DMS 273 (cell line): ENCODE results near the gene NOC4L.
"Not testable (repeated sequence)": the region's sequence is repeated elsewhere in the genome, so short reads cannot be mapped to it uniquely, and the experiment has no call there.

Source experiments
- DNase-seq: peaks from one replicate; lab custom pipeline; 2025; ENCODE audit not compliant: unreplicated experiment; lab: John Stamatoyannopoulos, UW

The NOC4L gene

GRCh38 chr12:132180648-132181546 lies 36.6 kb downstream of the NOC4L start:
- DNase-seq, result no peak

DNA sequence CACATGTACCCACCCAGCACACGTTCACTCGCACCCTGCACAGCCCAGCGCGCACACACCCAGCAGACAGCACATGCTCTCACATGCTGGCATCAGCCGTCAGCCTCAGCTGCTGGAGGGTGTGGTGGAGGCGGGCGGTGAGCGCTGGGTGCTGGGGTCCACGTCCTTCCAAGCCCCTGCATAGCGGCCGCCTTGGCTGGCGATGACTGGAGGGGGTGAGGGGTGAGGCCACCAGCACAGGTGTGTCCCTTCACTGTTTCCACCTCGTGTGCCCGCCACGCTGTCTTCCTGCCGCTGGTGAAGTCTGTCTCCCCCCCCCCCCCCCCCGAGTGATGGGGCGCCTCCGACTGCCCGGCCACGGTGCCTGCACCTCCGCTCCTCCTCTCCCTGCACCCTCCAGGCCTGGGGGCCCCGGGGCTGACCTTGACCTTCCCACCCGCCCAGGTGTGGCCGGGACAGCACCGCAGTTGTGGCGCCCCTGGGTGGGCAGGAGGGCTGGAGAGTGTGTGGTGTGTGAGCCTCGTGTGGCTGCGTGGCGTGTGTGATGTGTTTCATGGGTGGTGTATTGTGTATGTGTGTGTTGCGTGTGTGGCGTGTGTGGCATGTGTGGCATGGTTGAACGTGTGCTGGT lies 37.4 kb downstream of the NOC4L start:
- no peak for DNase-seq

DNA sequence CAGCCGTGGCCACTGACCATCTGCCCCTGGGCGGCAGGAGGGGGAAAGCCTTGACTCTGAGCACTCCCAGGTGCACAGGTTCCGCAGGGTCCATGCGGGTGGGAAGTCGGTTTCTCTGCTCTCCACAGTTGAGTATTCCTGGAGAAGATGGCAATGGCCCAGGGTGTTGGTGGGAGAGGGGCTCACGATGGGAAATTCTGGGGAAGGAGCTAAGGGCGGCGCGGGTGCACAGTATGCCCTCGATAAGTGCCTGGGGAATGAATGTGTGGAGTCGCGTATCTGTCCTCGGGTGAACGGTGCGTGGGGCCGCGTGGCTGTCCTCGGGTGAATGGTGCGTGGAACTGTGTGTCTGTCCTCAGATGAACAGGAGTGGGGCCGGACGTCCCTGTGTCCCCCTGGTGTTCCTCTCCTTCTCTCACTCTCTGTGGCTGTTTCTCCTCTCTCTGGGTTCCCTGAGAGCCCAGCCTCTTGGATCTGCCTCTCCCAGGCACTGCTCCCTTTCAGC lies 38.0 kb downstream of the NOC4L start:
- no peak for DNase-seq

DNA sequence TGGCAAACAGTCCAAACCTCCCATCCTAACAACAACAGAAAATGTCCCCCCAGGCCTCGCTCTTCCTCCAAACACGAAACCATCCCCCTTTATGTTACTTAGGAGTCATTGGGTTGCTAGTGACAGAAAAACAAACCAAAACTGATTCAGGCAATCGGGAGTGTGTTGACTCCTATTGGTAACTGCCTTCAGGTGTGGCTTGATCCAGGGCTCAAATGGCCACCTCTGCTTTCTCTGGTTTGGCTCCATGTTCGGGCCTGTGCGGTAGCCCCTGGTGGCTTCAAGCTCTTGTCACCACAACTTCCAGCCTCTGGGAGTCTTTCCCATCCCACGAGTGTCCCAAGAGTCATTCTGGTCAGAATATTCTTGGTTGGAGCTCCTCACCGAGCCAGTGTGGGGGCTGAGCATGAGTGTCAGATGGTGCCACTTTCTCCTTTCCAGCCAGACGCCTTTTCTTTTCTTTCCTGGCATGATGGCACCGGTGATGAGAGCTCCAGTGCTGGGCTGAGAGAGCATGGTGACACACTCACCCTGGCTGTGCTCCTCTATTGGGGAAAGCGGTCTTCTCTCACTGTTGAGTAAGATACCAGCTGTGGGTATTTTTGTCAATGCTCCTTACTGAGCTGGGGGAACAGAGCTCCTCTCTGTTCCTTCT lies 38.6 kb downstream of the NOC4L start:
- DNase-seq, result no peak

DNA sequence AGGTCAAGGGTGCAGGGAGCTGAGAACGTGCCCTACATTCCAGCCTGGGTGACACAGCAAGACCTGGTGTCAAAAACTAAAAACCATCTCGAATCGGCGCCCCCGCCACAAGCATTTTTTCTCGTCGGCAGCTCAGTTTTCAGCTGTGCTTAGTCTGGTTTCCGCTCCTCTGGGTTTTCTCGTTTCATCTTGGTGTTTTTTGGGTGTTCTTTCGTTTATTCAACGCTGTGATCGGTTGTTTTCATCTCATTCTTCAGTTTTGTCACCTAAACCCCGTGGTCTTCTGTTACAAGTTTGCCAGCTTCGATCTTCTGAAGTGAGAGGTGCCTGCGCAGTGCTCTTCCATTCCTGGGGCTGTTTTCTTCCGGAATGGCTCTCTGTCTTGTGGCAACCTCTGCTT lies 41.4 kb downstream of the NOC4L start:
- DNase-seq, result no peak

DNA sequence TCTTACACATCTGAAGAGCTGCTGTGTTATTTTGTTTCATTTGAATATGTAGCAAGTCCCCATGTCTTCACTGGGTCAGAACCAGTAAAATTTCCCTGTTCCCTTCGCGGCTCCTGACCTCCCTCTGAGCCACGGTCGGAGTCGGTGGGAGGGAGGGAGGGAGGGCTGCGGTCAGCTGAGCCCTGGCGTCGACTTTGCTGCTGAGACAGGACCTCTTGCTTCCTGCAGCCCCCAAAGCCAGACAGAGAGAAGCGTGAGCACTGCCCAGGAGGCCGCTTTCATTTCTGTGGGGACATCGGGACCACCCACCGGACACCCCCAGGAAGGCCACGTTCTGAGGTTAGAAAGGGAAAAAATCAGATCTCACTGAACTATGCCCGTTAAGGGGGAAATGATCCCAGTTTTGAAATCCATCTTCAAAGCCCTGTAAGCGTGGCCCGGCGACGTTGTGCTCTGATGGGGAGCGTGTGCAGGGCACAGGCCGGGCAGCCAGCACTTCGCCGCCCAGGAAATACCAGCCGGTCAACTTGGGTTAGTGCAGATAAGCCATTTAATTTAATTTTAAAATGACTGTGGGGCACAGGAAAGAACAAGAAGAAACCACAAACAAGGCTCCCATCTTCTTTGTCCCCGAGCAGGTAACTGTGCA lies 42.1 kb downstream of the NOC4L start:
- DNase-seq, result no peak

GRCh38 chr12:132186857-132187620 lies 42.8 kb downstream of the NOC4L start:
- DNase-seq, result no peak

GRCh38 chr12:132187646-132188450 lies 43.6 kb downstream of the NOC4L start:
- no peak for DNase-seq

DNA sequence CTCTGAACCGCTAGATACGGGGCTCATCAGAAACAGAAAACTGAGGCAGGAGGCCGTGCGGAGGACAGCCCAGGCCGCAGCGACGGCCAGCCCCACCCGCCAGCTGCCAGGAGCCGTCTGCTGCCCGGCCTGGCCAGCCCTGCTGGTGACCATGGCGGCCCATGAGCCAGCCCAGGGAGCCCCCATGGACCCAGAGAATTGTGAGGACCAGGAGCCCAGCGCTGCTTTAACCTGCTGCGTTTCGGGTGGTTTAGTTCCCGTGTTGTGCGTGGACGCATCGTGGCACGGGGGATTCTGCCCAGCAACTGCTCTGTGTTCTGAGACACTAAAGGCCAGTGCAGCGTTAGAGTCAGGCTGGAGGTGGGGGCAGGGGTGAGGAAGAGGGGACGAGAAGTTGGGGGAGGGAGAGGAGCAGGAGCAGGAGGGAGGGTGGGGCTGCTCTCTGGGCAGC lies 44.2 kb downstream of the NOC4L start:
- DNase-seq, result no peak

DNA sequence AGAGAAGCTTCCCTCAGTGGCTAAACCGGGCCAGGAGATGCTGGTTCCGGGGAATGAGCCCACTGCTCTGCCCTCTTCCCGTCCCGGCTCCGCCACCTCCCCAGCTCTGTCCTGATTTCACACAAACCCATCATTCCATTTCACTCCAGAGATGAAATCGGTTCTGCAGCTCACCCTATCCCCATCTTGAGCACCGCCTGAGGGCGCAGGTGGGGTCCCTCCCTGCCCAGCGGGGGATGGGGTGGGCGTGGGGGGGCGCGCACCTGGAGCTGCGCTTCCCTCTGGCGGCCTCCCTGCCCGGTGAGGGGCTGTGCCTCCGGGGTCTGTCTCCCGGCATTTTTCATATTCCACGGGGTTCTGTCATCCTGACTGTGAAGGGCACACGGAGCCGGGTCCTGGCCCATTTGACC lies 44.7 kb downstream of the NOC4L start:
- DNase-seq, result no peak

DNA sequence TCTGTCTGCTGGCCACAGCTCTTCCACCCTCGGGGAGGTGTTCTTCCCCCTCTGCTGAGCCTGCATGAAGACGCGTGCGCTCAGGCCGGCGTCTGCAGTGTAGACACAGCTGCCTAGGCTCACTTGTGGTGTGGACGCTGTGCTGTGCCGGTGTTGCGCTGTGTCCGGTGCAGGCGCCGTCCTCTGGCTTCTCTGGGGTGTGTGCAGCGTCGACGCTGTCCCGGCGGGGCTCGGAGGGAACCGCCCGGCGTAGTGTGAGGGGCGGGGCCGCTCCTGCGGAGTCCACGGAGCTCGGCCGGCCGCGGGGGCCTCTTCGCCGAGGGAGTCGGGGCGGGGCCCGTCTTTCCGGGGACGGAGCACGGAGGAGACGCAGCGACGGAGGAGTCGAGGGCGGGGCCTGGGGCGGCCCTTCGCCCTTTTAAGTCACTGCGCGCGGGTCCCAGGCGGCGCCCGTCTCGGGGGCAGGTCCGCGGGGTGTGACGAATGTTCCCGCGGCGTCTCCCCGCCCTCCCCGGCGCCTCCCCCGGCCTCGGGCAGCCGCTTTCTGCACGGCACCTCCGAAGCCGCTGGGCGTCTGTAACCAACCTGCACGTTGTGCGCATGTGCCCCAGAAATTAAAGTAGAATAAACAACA lies 45.2 kb downstream of the NOC4L start:
- DNase-seq, result peak; percentile 83

DNA sequence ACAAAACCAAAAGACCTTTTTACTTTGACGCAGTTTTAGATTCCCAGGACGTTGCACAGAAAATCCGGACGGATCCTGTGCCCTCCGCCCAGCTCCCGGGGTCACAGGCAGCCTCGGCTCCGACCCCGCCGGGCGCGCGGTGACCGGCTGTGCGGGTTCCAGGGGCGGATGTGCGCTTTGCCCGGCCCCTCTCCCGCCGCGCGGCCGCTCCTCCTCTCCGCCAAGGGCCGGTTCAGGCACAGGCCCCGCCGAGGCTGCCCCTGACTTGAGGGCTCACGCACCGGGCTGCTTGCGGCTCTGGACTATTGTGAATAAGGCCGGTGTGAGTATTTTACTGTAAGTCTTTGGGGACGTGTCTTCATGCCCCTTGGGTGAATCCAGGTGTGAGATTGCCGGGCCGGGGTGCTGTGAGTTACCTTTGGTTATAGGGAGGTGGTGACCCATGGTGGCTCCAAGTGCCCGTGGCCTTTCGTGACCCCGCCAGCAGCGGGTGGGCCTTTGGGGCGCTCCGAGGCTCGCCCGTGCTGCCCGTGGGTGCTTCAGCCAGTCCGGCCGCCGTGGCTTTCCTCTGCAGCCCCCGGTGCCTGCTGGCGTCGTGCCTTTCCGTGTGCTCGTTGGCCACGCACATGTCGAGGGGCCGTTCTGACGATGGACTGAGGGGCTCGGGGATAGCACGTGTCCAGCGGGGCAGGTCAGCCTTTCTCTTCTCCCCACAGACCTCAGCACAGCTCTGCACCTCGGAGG lies 45.9 kb downstream of the NOC4L start:
- no peak for DNase-seq

GRCh38 chr12:132190834-132191500 lies 46.7 kb downstream of the NOC4L start:
- no peak for DNase-seq

- no peak for DNase-seq
These were observed 47.7 kb downstream of the NOC4L start for GRCh38 chr12:132191715-132192553.

- DNase-seq, result peak; percentile 15
These were observed 49.8 kb downstream of the NOC4L start for GRCh38 chr12:132194056-132194455.

DNA sequence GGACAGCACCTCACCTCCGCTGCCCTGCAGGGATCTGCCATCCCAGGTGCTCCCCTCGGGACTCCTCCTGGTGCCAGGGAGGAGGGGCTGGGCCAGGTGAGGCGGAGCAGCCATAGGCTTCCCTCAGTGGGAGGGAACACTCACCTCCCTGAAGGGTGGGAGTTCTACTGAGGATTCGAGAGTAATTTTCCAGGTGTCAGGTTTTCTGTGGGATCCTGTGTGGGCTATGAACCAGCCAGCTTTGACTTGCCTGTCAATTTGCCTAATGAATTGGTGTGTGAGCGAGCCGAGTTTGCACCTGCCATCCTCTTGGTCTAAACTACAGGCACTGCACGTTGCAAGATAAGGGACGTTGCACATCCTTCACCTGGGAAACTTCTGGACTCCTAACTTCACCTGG lies 50.3 kb downstream of the NOC4L start:
- no peak for DNase-seq

DNA sequence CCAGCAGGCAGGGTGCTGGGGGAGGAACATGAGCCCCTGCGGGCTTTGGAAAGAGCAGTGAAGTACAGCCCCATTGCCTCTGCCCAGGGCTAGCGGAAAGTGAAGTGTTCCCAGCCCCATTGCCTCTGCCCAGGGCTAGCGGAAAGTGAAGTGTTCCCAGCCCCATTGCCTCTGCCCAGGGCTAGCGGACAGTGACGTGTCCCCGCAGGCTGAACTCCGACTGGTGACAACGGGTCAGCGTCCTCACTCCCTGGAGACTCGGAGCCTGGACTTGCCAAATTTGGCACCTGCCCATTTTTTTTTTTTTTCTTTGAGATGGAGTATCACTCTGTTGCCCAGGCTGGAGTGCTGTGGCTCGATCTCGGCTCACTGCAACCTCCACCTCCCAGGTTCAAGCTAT lies 51.0 kb downstream of the NOC4L start:
- DNase-seq, result not testable (repeated sequence)
